ENCODE results near the gene KRT3.

Gene KRT3

GRCh38 chr12:52813885-52814709 lies 18.2 kb upstream of the KRT3 start, which contains the start of gene KRT4:
Gene KRT4, minus strand, starts transcription at chr12:52814116. Its CDS starts 58 bp downstream, at chr12:52814058.
- no peak for DNase-seq (ENCODE audit: low spot score)

GRCh38 chr12:52813203-52813819 lies 17.4 kb upstream of the KRT3 start:
- DNase-seq (ENCODE audit: low spot score): no peak

DNA sequence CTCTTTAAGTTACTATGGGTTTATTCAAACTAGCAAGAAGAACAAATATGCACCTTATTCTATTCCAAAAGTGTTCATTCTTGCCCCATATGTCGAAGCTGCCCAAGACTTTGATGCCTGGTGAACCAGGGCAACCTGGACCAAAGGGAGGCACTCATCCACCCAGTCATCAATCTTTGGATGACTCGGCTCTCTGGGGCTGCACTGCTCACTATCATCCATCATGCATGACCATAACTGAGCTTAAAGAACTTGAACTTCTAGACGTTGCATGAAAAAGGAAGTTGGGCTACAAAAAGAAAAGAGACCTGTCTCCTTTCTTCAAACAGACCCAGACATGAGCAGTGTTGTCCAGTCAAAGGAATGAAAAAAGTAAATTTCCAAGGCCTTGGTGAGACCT lies 16.8 kb upstream of the KRT3 start:
- no peak for DNase-seq (ENCODE audit: low spot score)

DNA sequence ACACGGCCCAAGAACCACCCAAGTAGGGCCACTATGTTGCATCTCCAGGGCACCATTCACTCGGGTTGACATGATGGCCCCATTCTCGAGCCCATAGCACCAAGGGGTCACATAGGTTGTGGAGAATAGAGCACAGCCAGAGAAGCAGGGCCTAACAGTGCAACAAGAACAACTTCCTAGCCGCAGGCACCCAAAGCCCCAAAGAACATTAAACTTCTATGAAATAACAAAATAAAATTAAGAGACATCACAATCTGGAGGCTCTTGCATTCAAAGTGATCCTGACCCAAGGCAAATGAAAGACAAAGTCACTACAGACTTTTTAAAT lies 16.1 kb upstream of the KRT3 start:
- DNase-seq (ENCODE audit: low spot score): no peak

GRCh38 chr12:52811191-52812072 lies 15.5 kb upstream of the KRT3 start:
- no peak for DNase-seq (ENCODE audit: low spot score)

DNA sequence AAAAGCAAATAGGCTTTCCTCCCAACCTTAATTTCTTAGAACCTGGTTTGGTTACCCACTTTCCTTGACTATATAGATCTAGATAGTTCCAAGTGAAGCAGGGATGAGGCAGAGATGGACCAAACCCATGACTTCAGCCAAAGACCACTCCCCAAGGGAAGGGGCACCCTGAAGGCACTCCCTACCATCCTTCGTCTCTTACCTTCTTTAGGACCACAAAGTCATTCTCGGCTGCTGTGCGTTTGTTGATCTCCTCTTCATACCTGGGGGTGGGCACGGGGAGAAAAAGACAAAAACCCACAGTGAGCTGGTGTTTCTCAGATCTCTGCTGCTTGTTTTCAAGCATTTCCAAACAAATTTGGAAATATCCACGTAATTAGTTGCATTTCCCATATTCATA lies 14.6 kb upstream of the KRT3 start:
- DNase-seq (ENCODE audit: low spot score): no peak

GRCh38 chr12:52809166-52809565 lies 13.2 kb upstream of the KRT3 start:
- no peak for DNase-seq (ENCODE audit: low spot score)

- no peak for DNase-seq (ENCODE audit: low spot score)
Observed at GRCh38 chr12:52808573-52809160, 12.8 kb upstream of the KRT3 start.

DNA sequence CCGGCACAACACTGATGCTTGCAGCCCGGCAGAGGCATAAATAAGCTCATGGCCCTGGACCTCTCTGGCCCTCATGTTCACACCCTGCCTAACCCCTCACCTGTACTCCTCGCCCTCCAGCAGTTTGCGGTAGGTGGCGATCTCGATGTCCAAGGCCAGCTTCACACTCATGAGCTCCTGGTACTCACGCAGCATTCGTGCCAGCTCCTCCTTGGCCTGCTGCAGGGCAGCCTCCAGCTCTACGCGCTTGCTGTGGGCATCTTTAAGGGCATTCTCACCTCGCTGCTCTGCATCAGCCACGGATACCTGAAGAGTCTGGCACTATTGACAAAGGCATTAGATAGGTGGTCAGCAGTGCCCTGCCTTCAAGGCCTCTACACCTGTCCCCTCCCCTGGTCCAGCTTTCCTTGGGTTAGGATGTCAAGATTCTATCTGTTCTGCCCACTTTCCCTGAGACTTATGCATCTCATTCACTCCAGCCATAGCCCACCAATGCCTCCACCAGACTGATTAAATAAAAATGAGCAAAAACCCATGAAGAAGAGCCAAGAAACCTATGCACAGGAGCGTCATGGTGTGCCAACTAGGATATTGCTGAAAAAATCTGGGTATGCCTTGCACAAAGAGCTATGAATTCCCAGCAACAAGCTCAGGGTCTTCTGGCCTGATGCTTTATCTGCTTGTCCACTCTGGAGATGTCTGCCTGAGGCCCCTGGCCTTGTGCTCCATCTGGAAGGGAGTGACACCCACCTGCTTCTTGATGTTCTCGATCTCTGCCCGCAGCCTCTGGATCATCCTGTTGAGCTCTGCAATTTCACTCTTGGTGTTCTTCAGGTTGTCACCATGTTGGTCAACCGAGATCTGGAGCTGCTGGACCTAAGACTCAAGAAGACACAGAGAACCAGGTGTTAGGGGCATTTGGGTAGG lies 11.9 kb upstream of the KRT3 start:
- DNase-seq (ENCODE audit: low spot score): no peak

GRCh38 chr12:52806821-52807543 lies 11.1 kb upstream of the KRT3 start:
- no peak for DNase-seq (ENCODE audit: low spot score)

DNA sequence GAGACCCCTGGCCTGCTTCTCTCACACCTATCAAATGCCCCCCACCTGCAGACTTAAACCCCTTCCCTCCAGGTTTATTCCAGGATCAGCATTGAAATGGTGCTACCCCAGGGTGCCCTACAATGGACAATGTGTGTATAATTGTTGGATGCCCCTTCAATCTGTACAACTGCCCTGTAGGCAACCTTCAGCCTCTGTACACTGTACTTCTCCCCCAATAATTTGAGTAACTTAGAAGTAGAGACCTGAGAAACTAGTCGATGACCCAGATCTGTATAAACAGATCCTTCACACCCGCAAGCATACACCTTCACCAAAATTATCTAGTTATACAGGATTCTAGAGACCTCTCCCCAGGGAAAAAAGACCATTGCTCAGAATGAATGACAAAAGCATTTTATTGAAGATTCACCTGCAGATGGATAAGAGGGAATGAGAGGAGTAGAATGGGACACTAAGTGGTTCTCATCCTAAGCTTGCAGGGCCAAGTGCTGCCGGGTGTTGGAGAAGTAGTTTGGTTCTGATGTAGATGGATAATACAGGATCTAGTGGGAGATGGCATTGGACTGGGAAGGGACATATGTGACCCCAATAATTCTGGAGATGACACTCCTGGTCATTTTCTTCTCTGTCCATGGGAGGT lies 10.4 kb upstream of the KRT3 start:
- no peak for DNase-seq (ENCODE audit: low spot score)

- DNase-seq (ENCODE audit: low spot score): no peak
Observed at GRCh38 chr12:52805739-52806138, 9.8 kb upstream of the KRT3 start.

- DNase-seq (ENCODE audit: low spot score): no peak
Observed at GRCh38 chr12:52805000-52805399, 9.1 kb upstream of the KRT3 start.

DNA sequence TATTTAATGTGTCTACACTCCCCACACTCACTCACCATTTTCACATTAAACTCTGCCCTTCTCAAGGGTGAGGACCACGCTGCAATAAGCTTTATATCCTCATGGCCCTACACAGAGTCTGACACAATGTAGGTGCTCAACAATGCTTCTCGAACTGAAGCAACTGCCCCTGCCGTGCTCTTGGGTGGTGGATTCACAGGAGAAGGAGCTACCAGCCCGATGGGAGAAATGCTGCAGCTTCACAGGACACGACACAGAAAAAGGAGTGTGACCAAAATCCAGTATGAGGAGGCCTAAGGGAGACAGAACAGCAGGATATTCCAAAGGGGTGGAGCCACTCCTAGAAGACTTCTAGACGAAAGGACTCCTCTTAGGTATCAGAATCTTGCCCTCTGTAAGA lies 6.5 kb upstream of the KRT3 start:
- no peak for DNase-seq (ENCODE audit: low spot score)

DNA sequence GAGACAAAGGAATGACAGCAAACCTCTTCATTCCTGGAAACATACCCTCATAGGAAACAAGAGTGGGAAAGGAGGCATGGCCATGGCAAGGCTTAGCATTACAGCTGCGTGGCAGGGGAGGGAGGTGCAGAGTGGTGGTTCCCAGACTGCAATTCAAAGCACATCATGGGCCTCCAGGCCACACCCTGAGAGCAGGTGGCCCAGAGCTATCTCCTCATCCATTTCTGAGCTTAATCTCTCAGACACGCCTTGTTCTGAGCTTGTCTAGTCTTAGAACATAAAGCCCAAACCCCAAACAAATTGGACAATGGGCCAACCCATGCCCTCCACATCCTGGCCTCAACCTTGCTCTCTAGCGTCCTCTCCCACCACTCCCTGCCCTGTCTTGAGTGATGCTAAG lies 5.9 kb upstream of the KRT3 start:
- DNase-seq (ENCODE audit: low spot score): no peak

GRCh38 chr12:52800259-52800917 lies 4.5 kb upstream of the KRT3 start:
- no peak for DNase-seq (ENCODE audit: low spot score)

DNA sequence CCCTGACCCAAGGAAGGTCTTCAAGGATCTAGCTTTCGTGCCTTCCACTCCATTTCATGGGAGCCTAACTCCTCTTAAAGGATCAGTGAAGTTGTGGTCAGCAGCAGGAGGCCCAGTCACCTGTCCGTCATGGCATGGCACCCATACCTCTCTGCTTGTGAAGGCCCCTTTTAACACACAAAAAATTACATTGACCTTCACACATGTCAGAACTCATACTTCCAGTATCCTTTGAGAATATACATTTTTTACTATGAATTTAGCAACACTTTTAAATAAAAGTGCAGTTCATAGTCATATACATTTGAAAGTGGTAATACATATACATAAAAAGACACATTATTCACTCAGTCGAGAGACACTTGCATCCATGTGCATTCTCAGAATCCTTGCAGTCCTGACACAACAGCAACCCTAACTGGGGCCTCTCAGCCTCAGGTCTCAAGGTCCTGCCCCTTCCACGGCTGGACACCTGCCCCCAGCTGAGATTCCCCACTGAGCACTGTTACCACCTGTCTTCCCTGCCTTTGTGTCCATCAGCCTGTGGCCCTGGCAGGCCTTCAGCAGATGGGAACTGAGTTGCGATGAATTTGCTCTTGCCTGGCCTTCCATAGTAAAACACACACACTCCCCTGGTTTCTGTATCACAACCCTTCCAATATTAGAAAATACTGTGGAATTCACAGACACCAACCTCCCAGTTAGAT lies 3.7 kb upstream of the KRT3 start:
- no peak for DNase-seq (ENCODE audit: low spot score)

- DNase-seq (ENCODE audit: low spot score): no peak
Observed at GRCh38 chr12:52798671-52799504, 3.0 kb upstream of the KRT3 start.
